HG03520 (cell line): ENCODE measurements around the gene PPP1R13B.

Experiments used
- ATAC-seq: cut with Tn5 transposase; IDR thresholded peaks from one replicate; pipeline ENCODE4 v1.9.1; 2021; ENCODE audit warnings: mild to moderate bottlenecking, moderate library complexity; ENCODE audit not compliant: unreplicated experiment

Gene PPP1R13B

GRCh38 chr14:103688906-103689902, 158.2 kb downstream of the PPP1R13B start:
- ATAC-seq = no peak

GRCh38 chr14:103688441-103688840, 158.9 kb downstream of the PPP1R13B start:
- ATAC-seq = no peak

- ATAC-seq = no peak
Observed at GRCh38 chr14:103687712-103688111, 159.7 kb downstream of the PPP1R13B start.

- no peak for ATAC-seq
Observed at GRCh38 chr14:103686831-103687485, 160.4 kb downstream of the PPP1R13B start.

- ATAC-seq = no peak
Observed at GRCh38 chr14:103685276-103686211, 161.8 kb downstream of the PPP1R13B start.

- ATAC-seq = no peak
Observed at GRCh38 chr14:103684871-103685270, 162.5 kb downstream of the PPP1R13B start.

- no peak for ATAC-seq
Observed at GRCh38 chr14:103684471-103684870, 162.9 kb downstream of the PPP1R13B start.
